Transverse colon (tissue), 4 donors: ENCODE measurements around the gene JAKMIP3. TPM values are rescaled to one million over a fixed set of nuclear protein-coding genes. Genes with fewer than 3 reads are reported as not detected.

Experiments used
- DNase-seq: peaks from one replicate; pipeline ENCODE4 v3.0.0-alpha.2; 2019
- H3K27ac ChIP-seq, 4 donors: fragments of 200-600 bp; sonication (generic); 2 replicates each; pipeline ENCODE4 v1.5.1; 2016 to 2018; ENCODE audit warnings: inconsistent platforms in 4 of 4
- H3K27me3 ChIP-seq: fragments of 200-600 bp; sonication (generic); 2 replicates; pipeline ENCODE4 v1.5.1; 2017; ENCODE audit warnings: inconsistent platforms
- H3K36me3 ChIP-seq, 4 donors: fragments of 200-600 bp; sonication (generic); 2 replicates each; pipeline ENCODE4 v1.5.1; 2017 to 2019; ENCODE audit warnings: inconsistent platforms in 4 of 4
- H3K4me1 ChIP-seq, 4 donors: fragments of 200-600 bp; sonication (generic); 2 replicates each; pipeline ENCODE4 v1.5.1; 2017 to 2020; ENCODE audit warnings: inconsistent platforms in 4 of 4
- H3K4me3 ChIP-seq, 4 donors: fragments of 200-600 bp; sonication (generic); 1 replicate in 1 of 4; 2 replicates in 3 of 4; pipeline versions ENCODE4 v1.5.1 to v1.6.1; 2017 to 2019; ENCODE audit warnings: inconsistent platforms in 4 of 4
- H3K9me3 ChIP-seq, 2 donors: fragments of 200-600 bp; sonication (generic); 2 replicates each; pipeline ENCODE4 v1.5.1; 2017 to 2019; ENCODE audit warnings: inconsistent platforms in 2 of 2
- EP300 ChIP-seq: sonication (generic); formaldehyde crosslinking; IDR thresholded peaks from one replicate; pipeline ENCODE4 v1.6.1; 2017; ENCODE audit warnings: antibody characterized with exemption, low read depth
- POLR2A ChIP-seq: fragments of 450-650 bp; IDR thresholded peaks from one replicate; pipeline ENCODE4 v1.6.1; 2016; ENCODE audit warnings: antibody characterized with exemption, mild to moderate bottlenecking, moderate library complexity
- POLR2AphosphoS5 ChIP-seq, 3 donors: sonication (generic); formaldehyde crosslinking; IDR thresholded peaks; one replicate each; pipeline ENCODE4 v1.6.1; 2016; ENCODE audit warnings: antibody characterized with exemption in 3 of 3
- WGBS, 2 donors: methylation state at CpG; one replicate each; pipeline ENCODE4 v1.1.5; 2018; ENCODE audit warnings: low coverage in 1 of 2; 5-methylcytosine and 5-hydroxymethylcytosine counted together
- in situ Hi-C, 4 donors: fragments of 200-750 bp; cut with MboI; loops; one replicate each; pipeline versions ENCODE4 v1.15.0 to v1.15.1; 2017; ENCODE audit warnings: low sequenced_read_pairs in 3 of 4, low pct_ligation_motif_present in 1 of 4, low pct_unique_long_range_greater_than_20kb in 1 of 4
- intact Hi-C: fragments of 100-400 bp; cut with DNase I; formaldehyde crosslinking; loops from one replicate; pipeline ENCODE4 v1.15.1; 2023; ENCODE audit warnings: low total_unique reads
- total RNA-seq, 4 donors: library from RNA; depleted of rRNA; stranded (reverse); fragments of >200 nt; gene quantifications; one replicate each; pipeline ENCODE4 v1.1.0, GENCODE V29; 2016
- TF ChIP-seq, protein P1 (sequence below), 5 experiments: fragments of 200-600 bp in 3 of 5; fragments of 450-650 bp in 2 of 5; sonication (generic) in 3 of 5; IDR thresholded peaks; 1 replicate in 2 of 5; 2 replicates in 3 of 5; pipeline ENCODE4 v1.5.1; 2016 to 2017; ENCODE audit warnings: antibody characterized with exemption in 5 of 5, inconsistent platforms in 3 of 5, mild to moderate bottlenecking in 2 of 5, moderate library complexity in 1 of 5

JAKMIP3 gene
- total RNA-seq, 4 donors from 2014 or later, result 0.14 to 1.1 (median 0.28) TPM

DNA sequence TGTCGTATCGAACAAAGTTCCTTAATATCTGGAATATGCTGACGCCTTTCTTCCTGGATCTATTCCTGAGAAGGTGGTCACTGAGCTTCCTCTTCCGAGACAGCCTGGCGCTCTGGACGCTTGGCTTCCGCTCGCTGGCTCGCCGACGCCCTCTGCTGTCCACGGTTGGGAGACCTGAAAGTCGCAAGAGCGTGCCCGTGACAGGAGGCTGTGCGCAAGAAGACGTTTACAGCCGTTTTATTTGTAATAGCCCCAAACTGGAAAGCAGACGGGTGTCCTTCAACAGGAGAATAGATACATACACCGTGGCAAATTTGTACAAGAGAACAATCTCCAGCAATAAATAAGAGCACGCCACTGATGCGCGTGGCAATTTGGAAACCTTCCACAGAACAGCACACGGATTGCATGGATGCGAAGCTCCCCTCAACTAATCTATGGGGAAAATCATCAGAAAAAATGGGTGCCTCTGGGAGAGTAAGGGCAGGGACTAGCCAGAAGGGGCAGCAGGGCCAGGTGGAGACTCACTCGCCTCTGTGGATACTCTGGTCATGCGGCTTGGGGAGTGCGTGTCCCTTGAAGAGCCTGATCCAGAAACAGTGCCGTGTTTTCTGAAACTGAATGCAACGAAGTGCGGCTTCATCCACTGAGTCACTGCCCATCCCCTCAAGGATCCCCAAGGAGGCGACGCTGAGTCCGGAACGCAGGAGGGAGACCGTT is 42.5 kb upstream of the JAKMIP3 start:
- H3K9me3 ChIP-seq, result no peaks in the 10 kb centered on the region
- H3K27me3 ChIP-seq, result peaks cover 43% of the 10 kb centered on the region
- no peaks in the 10 kb centered on the region for H3K36me3 ChIP-seq
- intact Hi-C loops (loop anchor here (2.0 to 5.0 kb wide), 2 partner anchors 44 to 136 kb away; no protein-coding TSS in a partner anchor), in situ Hi-C loops (loop anchor here (5.0 to 10.0 kb wide), 2 partner anchors 128 to 136 kb away; no protein-coding TSS in a partner anchor)
- TF ChIP-seq EP300, result no peak
- no peak for TF ChIP-seq POLR2A
- TF ChIP-seq, protein P1, sequence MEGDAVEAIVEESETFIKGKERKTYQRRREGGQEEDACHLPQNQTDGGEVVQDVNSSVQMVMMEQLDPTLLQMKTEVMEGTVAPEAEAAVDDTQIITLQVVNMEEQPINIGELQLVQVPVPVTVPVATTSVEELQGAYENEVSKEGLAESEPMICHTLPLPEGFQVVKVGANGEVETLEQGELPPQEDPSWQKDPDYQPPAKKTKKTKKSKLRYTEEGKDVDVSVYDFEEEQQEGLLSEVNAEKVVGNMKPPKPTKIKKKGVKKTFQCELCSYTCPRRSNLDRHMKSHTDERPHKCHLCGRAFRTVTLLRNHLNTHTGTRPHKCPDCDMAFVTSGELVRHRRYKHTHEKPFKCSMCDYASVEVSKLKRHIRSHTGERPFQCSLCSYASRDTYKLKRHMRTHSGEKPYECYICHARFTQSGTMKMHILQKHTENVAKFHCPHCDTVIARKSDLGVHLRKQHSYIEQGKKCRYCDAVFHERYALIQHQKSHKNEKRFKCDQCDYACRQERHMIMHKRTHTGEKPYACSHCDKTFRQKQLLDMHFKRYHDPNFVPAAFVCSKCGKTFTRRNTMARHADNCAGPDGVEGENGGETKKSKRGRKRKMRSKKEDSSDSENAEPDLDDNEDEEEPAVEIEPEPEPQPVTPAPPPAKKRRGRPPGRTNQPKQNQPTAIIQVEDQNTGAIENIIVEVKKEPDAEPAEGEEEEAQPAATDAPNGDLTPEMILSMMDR (IDR thresholded peaks at IDR 0.05), result peak; percentile 82 to 88 (median 84)
- TF ChIP-seq POLR2AphosphoS5 (IDR thresholded peaks at IDR 0.05), result no peak
- peak; percentile 84 for DNase-seq
- H3K4me3 ChIP-seq, result peak overlapping the region; percentile 0 to 41 (median 11)
- peaks cover 0 to 8% (median 3%) of the 10 kb centered on the region in 4 donors for H3K4me1 ChIP-seq
- WGBS, 2 donors, result 20 to 40% methylated on average over 1 to 36 of the region's 36 CpGs
- no peak overlapping the region for H3K27ac ChIP-seq

DNA sequence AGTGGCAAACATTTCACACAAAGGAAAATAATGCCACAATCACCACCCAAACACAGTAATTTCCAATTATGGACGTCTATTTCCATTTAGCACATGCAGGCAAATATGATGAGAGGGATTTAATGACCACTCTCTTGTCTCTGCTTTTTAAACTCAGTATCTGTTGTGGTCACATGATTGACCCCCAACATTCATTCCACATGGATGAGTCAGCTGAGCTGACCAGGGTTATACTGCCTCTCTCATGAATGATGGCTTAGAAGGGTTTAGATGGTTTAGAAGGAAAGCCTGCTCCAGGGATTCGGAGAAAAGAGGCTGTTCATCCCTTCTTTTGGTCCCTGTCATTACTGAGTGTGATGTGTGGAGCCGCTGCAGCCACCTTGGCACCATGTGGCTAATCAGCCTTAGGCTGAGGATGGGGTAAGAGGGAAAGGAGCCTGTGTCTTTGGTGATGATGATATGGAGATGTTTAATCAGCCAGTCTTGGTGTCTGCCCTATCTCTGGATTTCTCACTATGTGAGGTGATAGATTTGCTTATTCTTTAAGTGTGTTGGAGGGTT is 38.2 kb upstream of the JAKMIP3 start:
- TF ChIP-seq POLR2AphosphoS5 (IDR thresholded peaks at IDR 0.05), result no peak
- no peak for TF ChIP-seq POLR2A
- TF ChIP-seq EP300, result no peak
- TF ChIP-seq, protein P1 (IDR thresholded peaks at IDR 0.05), result no peak
- WGBS, 2 donors, result 40 to 62% methylated on average over 1 to 3 of the region's 3 CpGs
- Histone ChIP-seq H3K27ac (no peak overlapping the region), H3K27me3 (peaks cover 64% of the 10 kb centered on the region), H3K4me3 (no peak overlapping the region), H3K9me3 (no peaks in the 10 kb centered on the region), H3K4me1 (peaks cover 0 to 8% (median 3%) of the 10 kb centered on the region in 4 donors), H3K36me3 (no peaks in the 10 kb centered on the region)
- intact Hi-C loops (no loop called here), in situ Hi-C loops (loop anchor here in 1 of 4 donors (10.0 kb wide), 1 partner anchor 133 kb away; no protein-coding TSS in a partner anchor)
- DNase-seq, result no peak

DNA sequence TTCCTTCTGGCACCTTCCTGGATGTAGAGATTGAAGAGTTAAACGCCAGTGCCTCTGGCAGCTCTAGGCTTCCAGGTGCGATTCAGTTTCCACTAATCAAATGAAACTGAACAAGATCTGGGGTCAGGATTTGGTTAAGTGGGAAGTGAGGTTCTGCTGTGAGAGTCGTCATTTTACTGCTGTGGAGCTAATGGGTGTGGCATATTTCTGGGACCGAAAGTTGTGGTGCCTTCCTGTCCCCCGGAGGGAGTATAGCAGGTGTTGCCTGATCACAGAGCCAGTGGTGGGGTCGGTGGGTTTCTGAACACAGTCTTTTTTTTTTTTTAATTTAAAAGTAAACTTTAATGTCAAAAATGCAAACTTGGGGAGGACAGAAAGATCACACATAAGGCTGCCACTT is 37.0 kb upstream of the JAKMIP3 start:
- Histone ChIP-seq H3K36me3 (no peaks in the 10 kb centered on the region), H3K27me3 (peaks cover 63% of the 10 kb centered on the region), H3K4me3 (no peak overlapping the region), H3K9me3 (no peaks in the 10 kb centered on the region), H3K27ac (no peak overlapping the region), H3K4me1 (no peaks in the 10 kb centered on the region)
- no peak for DNase-seq
- in situ Hi-C loops (loop anchor here in 1 of 4 donors (10.0 kb wide), 1 partner anchor 134 kb away; no protein-coding TSS in a partner anchor), intact Hi-C loops (no loop called here)
- WGBS, 2 donors, result 37 to 50% methylated on average over 1 to 6 of the region's 6 CpGs
- TF ChIP-seq POLR2A (no peak), EP300 (no peak), POLR2AphosphoS5 (IDR thresholded peaks at IDR 0.05) (no peak)
- TF ChIP-seq, protein P1 (IDR thresholded peaks at IDR 0.05), result no peak

DNA sequence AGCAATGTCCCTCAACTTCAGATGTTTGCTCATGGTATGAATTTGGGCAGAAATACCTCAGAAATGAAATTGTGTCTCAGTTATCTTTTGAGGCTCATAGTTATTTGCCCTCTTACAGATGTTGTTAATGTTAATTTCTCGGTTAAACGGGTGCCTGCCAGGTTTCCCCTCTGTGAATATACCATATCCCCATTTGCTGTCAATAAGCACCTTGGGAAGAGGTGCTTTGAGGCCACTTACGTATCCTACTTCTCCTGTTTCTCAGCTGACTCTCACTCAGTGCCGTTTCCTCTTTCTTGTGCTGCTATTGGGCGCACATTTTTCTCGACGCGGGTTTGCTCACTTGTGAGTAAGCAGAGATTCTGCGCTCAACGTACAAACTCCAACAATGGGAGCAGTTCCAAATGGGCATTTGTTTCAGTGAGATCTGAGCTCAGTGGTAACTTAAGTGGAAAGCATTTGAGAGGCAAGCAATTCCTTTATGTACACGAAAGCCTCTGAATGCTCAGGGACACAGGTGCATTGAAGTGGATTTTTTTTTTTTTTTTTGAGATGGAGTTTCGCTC is 34.8 kb upstream of the JAKMIP3 start:
- H3K27me3 ChIP-seq, result peaks cover 61% of the 10 kb centered on the region
- H3K36me3 ChIP-seq, result no peaks in the 10 kb centered on the region
- no peaks in the 10 kb centered on the region for H3K9me3 ChIP-seq
- WGBS, 2 donors, result 74 to 77% methylated on average over 5 to 12 of the region's 12 CpGs
- no peak for DNase-seq
- no peak for TF ChIP-seq EP300
- no peak for TF ChIP-seq POLR2A
- TF ChIP-seq, protein P1 (IDR thresholded peaks at IDR 0.05), result no peak
- TF ChIP-seq POLR2AphosphoS5 (IDR thresholded peaks at IDR 0.05), result no peak
- in situ Hi-C loops (no loop called here), intact Hi-C loops (no loop called here)
- peaks cover 0 to 2% (median under 1%) of the 10 kb centered on the region in 4 donors for H3K4me1 ChIP-seq
- no peak overlapping the region for H3K27ac ChIP-seq
- H3K4me3 ChIP-seq, result no peak overlapping the region
